Keratinocyte (primary cell): ENCODE data around the gene TMEM80. TPM values are rescaled to one million over a fixed set of nuclear protein-coding genes. Genes with fewer than 3 reads are reported as not detected.

Source experiments
- DNase-seq: peaks from one replicate; pipeline ENCODE4 v3.0.0-alpha.2; 2011; ENCODE audit warnings: low read depth, missing footprints, low spot score
- FAIRE-seq: peaks from 2 replicates; lab custom pipeline; 2011; peaks lifted over from hg19 to GRCh38; lab: Jason Lieb, UNC
- H2AFZ ChIP-seq: 2 replicates; pipeline ENCODE4 v1.6.0; 2012; ENCODE audit warnings: low read length, control low read depth, inconsistent platforms; ENCODE audit not compliant: control insufficient read depth
- H3K27ac ChIP-seq: 2 replicates; pipeline ENCODE4 v1.5.1; 2011; ENCODE audit warnings: low read length; ENCODE audit not compliant: control insufficient read depth, insufficient read depth
- H3K27me3 ChIP-seq: 3 replicates; pipeline ENCODE4 v1.6.0; 2011; ENCODE audit warnings: low read length; ENCODE audit not compliant: control insufficient read depth, insufficient read depth; ENCODE audit errors: extremely low read depth
- H3K36me3 ChIP-seq, 2 experiments: 2 replicates in 1 of 2; 3 replicates in 1 of 2; pipeline ENCODE4 v1.5.1; 2011; ENCODE audit warnings: low read length in 2 of 2, mild to moderate bottlenecking in 1 of 2; ENCODE audit not compliant: control insufficient read depth in 2 of 2, insufficient read depth in 2 of 2; ENCODE audit errors: extremely low read depth in 1 of 2
- H3K4me1 ChIP-seq: 3 replicates; pipeline ENCODE4 v1.5.1; 2011; ENCODE audit warnings: low read length; ENCODE audit not compliant: control insufficient read depth, insufficient read depth; ENCODE audit errors: extremely low read depth
- H3K4me2 ChIP-seq: 3 replicates; pipeline ENCODE4 v1.6.0; 2011; ENCODE audit warnings: low read depth, low read length; ENCODE audit not compliant: control insufficient read depth, insufficient read depth; ENCODE audit errors: extremely low read depth
- H3K4me3 ChIP-seq, 3 experiments: fragments of 200-600 bp in 1 of 3; sonication (generic) in 1 of 3; 2 replicates in 2 of 3; 3 replicates in 1 of 3; pipeline ENCODE4 v1.5.1; 2011 to 2016; ENCODE audit warnings: low read length in 3 of 3, mild to moderate bottlenecking in 3 of 3, control low read depth in 2 of 3, inconsistent platforms in 1 of 3, low read depth in 1 of 3, mixed read lengths in 1 of 3, mixed run types in 1 of 3, moderate library complexity in 1 of 3; ENCODE audit not compliant: control insufficient read depth in 2 of 3, insufficient read depth in 2 of 3; ENCODE audit errors: extremely low read depth in 1 of 3
- H3K79me2 ChIP-seq: 2 replicates; pipeline ENCODE4 v1.6.0; 2012; ENCODE audit warnings: low read length; ENCODE audit not compliant: control insufficient read depth, insufficient read depth
- H3K9ac ChIP-seq: 3 replicates; pipeline ENCODE4 v1.6.0; 2011; ENCODE audit warnings: low read length; ENCODE audit not compliant: control insufficient read depth, insufficient read depth; ENCODE audit errors: extremely low read depth
- H3K9me1 ChIP-seq: 3 replicates; pipeline ENCODE4 v1.6.0; 2011; ENCODE audit warnings: low read length; ENCODE audit not compliant: control insufficient read depth, insufficient read depth; ENCODE audit errors: extremely low read depth
- H3K9me3 ChIP-seq: 2 replicates; pipeline ENCODE4 v1.5.1; 2012; ENCODE audit warnings: low read depth, low read length; ENCODE audit not compliant: control insufficient read depth
- H4K20me1 ChIP-seq: 3 replicates; pipeline ENCODE4 v1.6.0; 2011; ENCODE audit warnings: low read length; ENCODE audit not compliant: control insufficient read depth, insufficient read depth; ENCODE audit errors: extremely low read depth
- CTCF ChIP-seq, 3 experiments: IDR thresholded peaks in 1 of 3; conservative IDR thresholded peaks in 1 of 3; optimal IDR thresholded peaks in 1 of 3; 2 replicates in 2 of 3; 3 replicates in 1 of 3; pipeline versions ENCODE3 to v1.5.1; 2011; ENCODE audit warnings: low read length in 3 of 3, mild to moderate bottlenecking in 3 of 3, moderate library complexity in 2 of 3, control low read depth in 1 of 3, inconsistent platforms in 1 of 3; ENCODE audit not compliant: insufficient read depth in 2 of 3; ENCODE audit errors: extremely low read depth in 1 of 3
- EZH2 ChIP-seq: IDR thresholded peaks from one replicate; pipeline ENCODE4 v1.6.1; 2012; ENCODE audit warnings: inconsistent platforms, mild to moderate bottlenecking, low read length, moderate library complexity
- dilution Hi-C: fragments of 300-500 bp; cut with MboI; formaldehyde crosslinking; loops from one replicate; pipeline ENCODE4 v1.7.0; 2020; ENCODE audit warnings: low sequenced_read_pairs; ENCODE audit not compliant: extremely low pct_ligation_motif_present
- polyA plus RNA-seq, 5 experiments: library from polyadenylated mRNA; depleted of rRNA in 3 of 5; stranded (reverse) in 3 of 5; stranded (forward) in 1 of 5; unstranded in 1 of 5; fragments of >200 nt; gene quantifications; 1 replicate in 1 of 5; 2 replicates in 3 of 5; 3 replicates in 1 of 5; pipeline versions ENCODE4 v1.2.1 to v1.2.3, GENCODE V29; 2011 to 2012; ENCODE audit warnings: missing spikeins in 2 of 5, low read depth in 1 of 5, low replicate concordance in 1 of 5

The TMEM80 gene
- polyA plus RNA-seq, 1 donor (not counting 4 experiments of a cell fraction or from before 2014, with no cell fraction given), result 29.8 TPM

GRCh38 chr11:695288-695537 lies 403 bp upstream of the TMEM80 start:
- dilution Hi-C loops, result no loop called here
- no peaks in the 10 kb centered on the region for H4K20me1 ChIP-seq
- no peaks in the 10 kb centered on the region for H3K27me3 ChIP-seq
- DNase-seq, result no peak
- H3K4me1 ChIP-seq, result peaks cover 48% of the 10 kb centered on the region
- H3K79me2 ChIP-seq, result peaks cover 38% of the 10 kb centered on the region
- H3K4me2 ChIP-seq, result peak overlapping the region; percentile 64
- peak; percentile 97 for FAIRE-seq
- H3K4me3 ChIP-seq, result peak overlapping the region; percentile 80 to 91 (median 83)
- peak overlapping the region; percentile 86 for H2AFZ ChIP-seq
- TF ChIP-seq CTCF (optimal IDR thresholded peaks at IDR 0.05 in 1 of 3, IDR thresholded peaks at IDR 0.05 in 1 of 3, conservative IDR thresholded peaks at IDR 0.05 in 1 of 3; ENCODE audit: extremely low read depth in 1 of 3, insufficient read depth in 2 of 3, low read length in 3 of 3) (no peak), EZH2 (no peak)
- no peaks in the 10 kb centered on the region for H3K9me3 ChIP-seq
- H3K27ac ChIP-seq, result peak overlapping the region; percentile 97
- H3K9me1 ChIP-seq, result no peaks in the 10 kb centered on the region
- H3K9ac ChIP-seq, result peak overlapping the region; percentile 99
- peaks cover 5 to 19% of the 10 kb centered on the region in 2 experiments for H3K36me3 ChIP-seq

DNA sequence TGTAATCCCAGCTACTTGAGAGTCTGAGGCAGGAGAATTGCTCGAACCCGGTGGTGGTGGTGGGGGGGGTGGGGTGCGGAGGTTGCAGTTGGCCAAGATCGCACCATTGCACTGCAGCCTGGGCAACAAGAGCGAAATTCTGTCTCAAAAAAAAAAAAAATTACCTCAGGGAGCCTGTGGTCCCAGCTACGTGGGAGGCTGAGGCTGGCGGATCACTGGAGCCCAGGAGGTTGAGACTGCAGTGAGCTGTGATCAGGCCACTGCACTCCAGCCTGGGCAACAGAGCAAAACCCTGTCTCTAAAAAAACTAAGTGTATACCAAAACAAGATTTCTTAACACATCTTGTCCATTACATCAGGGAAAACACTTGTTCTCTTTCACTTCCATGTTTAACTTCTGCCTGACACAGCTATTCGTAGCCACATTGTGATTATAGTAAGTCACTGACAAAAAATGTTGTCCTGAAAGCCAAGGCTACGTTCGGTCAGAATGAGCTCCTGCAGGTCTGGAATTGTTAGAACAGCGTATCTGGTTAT lies 1.4 kb downstream of the TMEM80 start:
- H3K27me3 ChIP-seq, result no peaks in the 10 kb centered on the region
- H3K4me1 ChIP-seq, result peaks cover 47% of the 10 kb centered on the region
- peak overlapping the region; percentile 97 for H3K27ac ChIP-seq
- H3K9ac ChIP-seq, result peak overlapping the region; percentile 99
- peak overlapping the region; percentile 62 to 91 (median 83) for H3K4me3 ChIP-seq
- FAIRE-seq (peak; percentile 92), DNase-seq (no peak)
- peak overlapping the region; percentile 83 for H3K4me2 ChIP-seq
- H3K36me3 ChIP-seq, result peaks cover 9 to 25% of the 10 kb centered on the region in 2 experiments
- no peak for TF ChIP-seq CTCF (optimal IDR thresholded peaks at IDR 0.05 in 1 of 3, IDR thresholded peaks at IDR 0.05 in 1 of 3, conservative IDR thresholded peaks at IDR 0.05 in 1 of 3; ENCODE audit: extremely low read depth in 1 of 3, insufficient read depth in 2 of 3, low read length in 3 of 3)
- TF ChIP-seq EZH2, result no peak
- peaks cover 36% of the 10 kb centered on the region for H3K79me2 ChIP-seq
- dilution Hi-C loops, result no loop called here
- no peak overlapping the region for H2AFZ ChIP-seq
- H3K9me3 ChIP-seq, result no peaks in the 10 kb centered on the region
- no peaks in the 10 kb centered on the region for H3K9me1 ChIP-seq
- H4K20me1 ChIP-seq, result no peaks in the 10 kb centered on the region
